Kidney epithelial cell (primary cell): ENCODE results near the gene LMX1A. TPM values are rescaled to one million over a fixed set of nuclear protein-coding genes. Genes with fewer than 3 reads are reported as not detected.

Source experiments
- DNase-seq: peaks from one replicate; pipeline ENCODE4 v3.0.0-alpha.2; 2010; ENCODE audit warnings: low read depth
- H3K27me3 ChIP-seq: 2 replicates; pipeline ENCODE4 v1.6.0; 2011; ENCODE audit warnings: low read length; ENCODE audit not compliant: control insufficient read depth, insufficient read depth
- H3K36me3 ChIP-seq: 2 replicates; pipeline ENCODE4 v1.5.1; 2011; ENCODE audit warnings: low read length; ENCODE audit not compliant: control insufficient read depth, insufficient read depth
- H3K4me3 ChIP-seq: 2 replicates; pipeline ENCODE4 v1.5.1; 2011; ENCODE audit warnings: low read depth, mild to moderate bottlenecking, control low read depth, low read length
- total RNA-seq: library from RNA; depleted of rRNA; stranded (reverse); fragments of >200 nt; gene quantifications from 2 replicates; pipeline ENCODE4 v1.2.3, GENCODE V29; 2015
- TF ChIP-seq, protein P1 (sequence below): IDR thresholded peaks from 2 replicates; pipeline ENCODE4 v1.5.1; 2011; ENCODE audit warnings: mild to moderate bottlenecking, moderate library complexity, low read length, control low read depth, inconsistent platforms; ENCODE audit not compliant: insufficient read depth, poor library complexity, severe bottlenecking

LMX1A gene
- total RNA-seq, 1 donor from 2014 or later, result not detected

DNA sequence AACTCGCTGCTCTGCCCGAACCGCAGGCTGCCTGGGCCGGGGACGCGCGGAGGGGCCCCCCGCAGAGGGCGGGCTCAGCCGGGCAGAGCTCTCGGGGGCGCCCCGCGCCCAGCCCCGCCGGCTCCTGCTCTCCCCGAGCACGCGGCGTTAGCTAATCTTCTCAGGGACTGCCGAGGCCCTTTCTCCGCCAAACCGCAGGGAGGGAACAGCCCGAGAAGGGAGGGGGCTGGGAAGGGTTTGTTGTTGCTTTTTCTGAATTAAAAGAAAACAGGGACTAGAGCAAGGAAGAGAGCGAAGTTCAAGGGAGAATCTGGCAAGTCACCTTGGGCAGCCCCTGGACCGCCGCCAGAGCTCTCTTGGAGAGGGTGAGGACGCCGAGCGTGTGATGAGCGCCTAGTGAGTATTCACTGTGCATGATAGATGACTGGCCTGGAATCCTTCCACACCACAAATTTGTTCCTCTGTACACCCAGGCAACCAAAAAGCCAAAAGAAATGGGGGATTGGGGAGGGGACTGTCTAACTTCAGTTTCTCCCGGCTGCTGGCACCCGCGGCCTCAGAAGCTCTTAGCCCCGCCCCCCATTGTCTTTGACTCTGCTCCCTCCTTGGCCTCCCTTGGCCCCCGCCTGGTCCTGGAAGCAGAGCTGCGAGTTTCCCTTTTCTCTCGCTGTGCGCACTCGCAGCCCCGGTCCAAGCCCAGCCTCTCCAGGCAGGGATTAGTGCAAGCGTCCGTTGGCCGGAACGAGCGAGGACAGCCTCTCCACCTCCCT is 19.7 kb upstream of the LMX1A start:
- peak; percentile 18 for DNase-seq
- TF ChIP-seq, protein P1, sequence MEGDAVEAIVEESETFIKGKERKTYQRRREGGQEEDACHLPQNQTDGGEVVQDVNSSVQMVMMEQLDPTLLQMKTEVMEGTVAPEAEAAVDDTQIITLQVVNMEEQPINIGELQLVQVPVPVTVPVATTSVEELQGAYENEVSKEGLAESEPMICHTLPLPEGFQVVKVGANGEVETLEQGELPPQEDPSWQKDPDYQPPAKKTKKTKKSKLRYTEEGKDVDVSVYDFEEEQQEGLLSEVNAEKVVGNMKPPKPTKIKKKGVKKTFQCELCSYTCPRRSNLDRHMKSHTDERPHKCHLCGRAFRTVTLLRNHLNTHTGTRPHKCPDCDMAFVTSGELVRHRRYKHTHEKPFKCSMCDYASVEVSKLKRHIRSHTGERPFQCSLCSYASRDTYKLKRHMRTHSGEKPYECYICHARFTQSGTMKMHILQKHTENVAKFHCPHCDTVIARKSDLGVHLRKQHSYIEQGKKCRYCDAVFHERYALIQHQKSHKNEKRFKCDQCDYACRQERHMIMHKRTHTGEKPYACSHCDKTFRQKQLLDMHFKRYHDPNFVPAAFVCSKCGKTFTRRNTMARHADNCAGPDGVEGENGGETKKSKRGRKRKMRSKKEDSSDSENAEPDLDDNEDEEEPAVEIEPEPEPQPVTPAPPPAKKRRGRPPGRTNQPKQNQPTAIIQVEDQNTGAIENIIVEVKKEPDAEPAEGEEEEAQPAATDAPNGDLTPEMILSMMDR, result no peak
- no peak overlapping the region for H3K4me3 ChIP-seq
- peaks cover 17% of the 10 kb centered on the region for H3K27me3 ChIP-seq
- no peaks in the 10 kb centered on the region for H3K36me3 ChIP-seq

DNA sequence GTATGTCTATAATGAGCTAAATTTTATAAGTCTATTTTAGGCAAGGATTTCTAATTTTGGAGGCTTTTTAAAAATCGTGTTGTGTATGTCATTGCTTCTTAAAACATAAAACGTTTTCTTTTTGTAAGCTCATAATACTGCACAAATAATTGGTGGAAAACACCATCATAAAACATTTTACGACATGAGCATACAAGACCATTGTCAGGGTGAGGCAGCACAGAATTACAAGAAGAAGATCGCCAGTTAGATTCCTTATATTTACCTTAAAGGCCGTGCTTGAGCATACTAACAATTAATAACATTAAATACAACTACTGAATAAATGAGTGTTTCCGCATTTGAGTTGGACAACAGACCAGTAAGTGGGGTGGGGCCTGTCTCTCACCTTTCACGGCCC is 19.1 kb upstream of the LMX1A start:
- DNase-seq, result no peak
- no peak overlapping the region for H3K4me3 ChIP-seq
- H3K36me3 ChIP-seq, result no peaks in the 10 kb centered on the region
- peaks cover 17% of the 10 kb centered on the region for H3K27me3 ChIP-seq
- TF ChIP-seq, protein P1, result no peak

DNA sequence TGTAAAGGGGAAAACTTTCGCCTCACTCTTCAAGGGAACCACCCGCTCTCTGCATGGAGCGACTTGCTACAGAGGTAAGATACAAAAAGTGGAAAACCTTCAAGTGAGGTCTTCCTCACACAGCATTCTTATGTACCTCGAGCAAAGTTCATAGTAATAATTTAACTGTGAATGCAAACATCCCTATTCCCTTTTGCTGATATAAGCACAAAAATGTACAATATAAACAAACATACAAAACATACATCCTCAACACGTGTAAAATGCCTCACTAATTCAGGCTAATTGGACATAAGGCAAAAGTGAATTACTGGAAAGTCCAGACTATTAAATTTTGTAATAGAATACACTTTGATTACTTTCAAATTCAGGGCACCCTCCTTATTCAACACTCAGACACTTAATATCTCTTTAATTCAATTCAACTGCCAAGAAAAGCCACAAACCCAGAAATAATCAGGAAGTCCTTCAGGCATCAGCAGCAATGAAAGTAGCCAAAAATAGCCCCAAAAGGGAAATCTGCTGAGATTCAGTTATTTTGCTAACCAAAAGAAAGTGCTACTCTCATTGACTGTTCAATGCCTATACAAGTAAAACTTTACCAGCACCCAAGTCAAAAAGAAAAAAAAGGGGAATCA is 15.2 kb upstream of the LMX1A start:
- DNase-seq, result no peak

DNA sequence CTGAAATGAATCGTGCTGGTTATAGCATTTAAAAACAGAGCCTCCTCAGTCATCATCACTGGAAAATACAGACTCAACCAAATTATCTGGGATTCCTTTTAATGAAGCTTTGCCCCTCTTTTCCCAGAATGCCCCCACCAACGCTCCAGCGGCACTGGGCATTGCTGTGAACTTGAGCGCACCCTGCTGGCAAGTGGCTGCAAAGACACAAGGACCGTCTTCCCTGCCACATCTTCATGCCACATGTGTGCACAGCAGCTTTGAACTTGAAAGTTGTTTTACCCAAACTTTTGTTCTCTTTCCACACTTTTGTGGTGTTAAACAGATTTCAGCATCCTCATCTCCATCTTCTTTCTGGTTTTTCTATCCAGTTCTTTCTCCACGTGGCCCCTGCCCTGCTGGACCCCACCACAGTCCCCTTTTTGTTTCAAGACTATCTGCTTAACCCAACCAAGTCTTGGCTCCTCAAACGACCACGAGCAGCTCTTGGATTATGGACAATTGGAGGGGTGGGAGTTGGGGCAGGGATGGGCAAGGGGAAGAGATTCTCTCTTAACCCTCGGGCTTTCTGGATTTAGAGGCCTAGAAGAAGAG is 12.8 kb upstream of the LMX1A start:
- TF ChIP-seq, protein P1, result peak; percentile 95
- DNase-seq, result no peak
- Histone ChIP-seq H3K27me3 (peaks cover 9% of the 10 kb centered on the region), H3K36me3 (no peaks in the 10 kb centered on the region), H3K4me3 (no peak overlapping the region)

More for the DNA sequence above, 15.2 kb upstream of the LMX1A start:
- Histone ChIP-seq H3K27me3 (peaks cover 17% of the 10 kb centered on the region), H3K36me3 (no peaks in the 10 kb centered on the region), H3K4me3 (no peak overlapping the region)
- TF ChIP-seq, protein P1, result no peak

DNA sequence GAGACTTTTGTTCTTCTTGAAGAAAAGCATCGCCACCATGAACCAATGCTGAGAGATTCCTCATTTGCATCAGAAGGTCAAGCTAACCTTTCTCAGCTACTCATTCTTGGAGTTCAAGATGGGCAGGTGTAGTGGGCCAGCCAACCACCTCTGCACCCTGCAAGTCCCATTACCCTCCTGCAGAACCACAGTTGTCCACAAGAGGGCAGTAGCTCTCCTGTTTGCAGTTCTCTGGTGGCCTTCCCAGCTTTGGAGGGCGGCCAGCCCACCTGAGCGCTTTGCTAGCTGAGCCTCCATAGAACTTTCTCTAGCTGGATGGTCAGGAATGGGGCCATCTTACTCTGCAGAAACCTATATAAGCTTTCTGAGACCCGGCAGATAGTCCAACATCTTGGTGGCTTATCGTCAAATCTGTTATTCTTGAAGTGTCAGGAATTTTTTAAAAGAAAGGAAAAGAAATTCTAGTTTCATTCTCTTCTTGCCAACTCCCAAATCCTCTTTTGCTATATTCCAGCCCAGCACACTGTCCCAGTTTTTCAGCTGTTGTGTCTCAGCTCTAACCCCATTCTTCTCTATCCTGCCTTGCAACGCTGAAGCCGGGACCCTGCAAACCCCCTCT is 11.0 kb upstream of the LMX1A start:
- DNase-seq, result peak; percentile 12
- Histone ChIP-seq H3K4me3 (no peak overlapping the region), H3K27me3 (peaks cover 2% of the 10 kb centered on the region), H3K36me3 (no peaks in the 10 kb centered on the region)
- TF ChIP-seq, protein P1, result peak; percentile 90
